HG02885 (cell line): Measurements from ENCODE around the gene DGUOK.
"Not testable (repeated sequence)": the region's sequence is repeated elsewhere in the genome, so short reads cannot be mapped to it uniquely, and the experiment has no call there.

Experiments
- ATAC-seq: cut with Tn5 transposase; IDR thresholded peaks from one replicate; pipeline ENCODE4 v1.9.1; 2021; ENCODE audit warnings: mild to moderate bottlenecking; ENCODE audit not compliant: unreplicated experiment, poor library complexity

Gene DGUOK

DNA sequence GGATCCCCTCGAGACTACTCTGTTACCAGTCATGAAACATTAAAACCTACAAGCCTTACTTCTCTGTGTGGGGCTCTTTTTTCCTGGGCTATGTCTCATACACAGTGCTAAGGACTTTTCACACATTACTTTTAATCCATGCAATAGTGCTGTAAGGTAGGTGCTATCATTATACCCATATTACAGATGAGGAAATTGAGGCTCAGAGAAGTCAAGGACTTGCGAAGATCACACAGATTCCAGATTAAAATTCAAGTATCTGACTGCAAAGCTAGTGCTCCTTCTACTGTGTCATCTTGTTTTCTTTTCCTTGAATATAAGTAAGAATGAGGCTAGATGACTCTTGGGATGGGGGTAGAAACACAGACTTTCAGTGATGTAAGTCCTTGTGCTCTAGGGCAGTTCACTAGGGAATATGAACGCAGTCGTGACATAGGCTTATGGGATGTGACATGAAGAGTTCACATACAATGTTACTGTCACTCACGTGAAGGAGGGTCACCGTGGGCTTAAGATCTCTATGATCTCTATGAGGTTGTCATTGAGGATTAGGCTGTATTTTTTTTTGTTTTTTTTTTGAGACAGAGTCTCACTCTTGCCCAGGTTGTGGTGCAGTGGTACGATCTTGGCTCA, 7.0 kb upstream of the DGUOK start:
- no peak for ATAC-seq

- no peak for ATAC-seq
Measured at GRCh38 chr2:73920577-73921545, 5.8 kb upstream of the DGUOK start.

- no peak for ATAC-seq
Measured at GRCh38 chr2:73921581-73921980, 5.1 kb upstream of the DGUOK start.

- no peak for ATAC-seq
Measured at GRCh38 chr2:73922681-73923080, 4.0 kb upstream of the DGUOK start.

- ATAC-seq, result no peak
Measured at GRCh38 chr2:73925033-73925704, 1.5 kb upstream of the DGUOK start.

DNA sequence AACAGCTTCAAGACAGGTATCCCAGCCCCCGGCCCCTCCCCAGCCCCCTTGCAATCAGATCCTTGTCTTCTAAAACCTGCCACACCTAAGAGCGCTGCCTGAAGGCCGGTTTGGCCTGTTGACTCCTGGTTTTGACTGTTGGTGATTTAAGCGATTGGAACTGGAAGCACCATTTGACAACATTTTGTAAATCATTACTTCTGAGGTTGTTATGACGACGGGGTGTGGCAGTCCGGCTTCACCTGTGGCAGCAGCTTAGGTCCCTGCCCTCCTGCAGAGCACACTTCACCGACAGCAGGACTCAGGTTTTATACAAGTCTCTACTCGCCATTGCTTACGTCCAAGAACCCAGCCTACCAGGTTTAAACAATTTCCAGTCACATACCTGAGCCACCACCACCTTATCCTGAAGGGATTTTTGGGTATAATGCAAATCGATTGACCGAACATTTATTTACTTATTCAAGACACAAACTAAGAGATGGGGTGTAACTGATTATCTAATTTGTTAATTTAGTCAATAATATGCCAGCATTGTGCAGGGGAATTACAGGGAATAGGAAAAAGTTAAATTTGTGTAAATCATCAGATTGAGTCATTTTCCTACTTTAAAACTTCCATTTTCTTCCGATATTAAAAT, 707 bp upstream of the DGUOK start:
- no peak for ATAC-seq

DNA sequence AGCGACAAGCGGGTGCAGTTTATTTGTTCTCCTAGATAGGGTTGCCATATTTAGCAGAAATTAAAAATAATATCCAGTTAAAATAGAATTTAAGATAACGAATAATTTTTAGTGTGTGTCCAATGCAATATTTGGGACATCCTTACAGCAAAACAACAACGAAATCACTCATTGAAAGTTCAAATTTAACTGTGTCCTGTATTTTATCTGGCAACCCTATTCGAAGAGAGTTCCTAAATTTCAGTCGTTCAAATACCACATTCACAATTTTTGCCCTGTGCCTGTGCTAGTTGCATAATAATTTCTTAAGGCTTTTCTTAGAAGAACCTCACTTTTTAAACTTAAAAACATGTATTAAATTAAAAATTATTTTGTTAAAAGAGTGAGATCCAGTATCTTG, 664 bp downstream of the DGUOK start:
- no peak for ATAC-seq

GRCh38 chr2:73928963-73929347, 2.3 kb downstream of the DGUOK start:
- no peak for ATAC-seq

DNA sequence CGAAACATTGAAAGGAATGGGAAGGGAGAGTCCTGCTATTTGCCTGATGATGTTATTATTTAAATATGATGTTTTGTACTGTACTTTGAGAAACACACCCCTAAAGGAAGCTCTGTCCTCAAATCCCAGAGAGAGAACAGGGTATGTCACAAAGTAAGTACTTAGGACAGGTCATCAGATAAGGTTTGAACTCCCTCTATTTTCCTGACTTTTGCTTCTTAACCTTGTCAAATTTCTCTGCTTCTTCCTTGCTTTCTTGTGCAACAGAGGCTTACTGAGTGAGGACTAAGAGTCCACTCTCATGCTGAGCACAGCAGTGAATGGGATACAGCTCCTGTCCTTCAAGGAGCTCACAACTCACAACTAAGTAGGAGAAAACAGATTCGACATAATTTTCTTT, 3.7 kb downstream of the DGUOK start:
- no peak for ATAC-seq

GRCh38 chr2:73931531-73932500, 5.1 kb downstream of the DGUOK start:
- no peak for ATAC-seq

GRCh38 chr2:73933194-73933593, 6.5 kb downstream of the DGUOK start:
- ATAC-seq, result no peak

DNA sequence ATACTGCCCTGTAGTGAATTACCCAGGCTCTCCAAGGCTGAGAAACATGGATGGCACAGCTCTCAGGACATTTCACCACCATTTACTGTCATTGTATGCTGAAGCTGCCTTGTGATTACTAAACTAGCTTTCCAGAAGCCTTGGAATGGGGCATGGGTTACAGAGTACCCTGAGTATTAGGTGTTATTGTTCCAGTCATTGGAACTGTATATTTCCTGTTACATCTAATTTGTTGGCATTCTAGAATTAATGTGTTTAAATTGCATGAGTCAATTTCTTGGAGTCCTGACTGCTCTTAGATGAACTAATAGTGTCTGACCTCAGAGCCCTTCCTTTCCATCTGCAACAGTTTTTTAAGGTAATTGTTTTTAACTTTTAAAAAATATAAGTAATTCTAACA, 9.0 kb downstream of the DGUOK start:
- ATAC-seq, result no peak

GRCh38 chr2:73937103-73937885, 10.6 kb downstream of the DGUOK start:
- no peak for ATAC-seq

GRCh38 chr2:73937899-73938298, 11.2 kb downstream of the DGUOK start:
- ATAC-seq, result no peak

DNA sequence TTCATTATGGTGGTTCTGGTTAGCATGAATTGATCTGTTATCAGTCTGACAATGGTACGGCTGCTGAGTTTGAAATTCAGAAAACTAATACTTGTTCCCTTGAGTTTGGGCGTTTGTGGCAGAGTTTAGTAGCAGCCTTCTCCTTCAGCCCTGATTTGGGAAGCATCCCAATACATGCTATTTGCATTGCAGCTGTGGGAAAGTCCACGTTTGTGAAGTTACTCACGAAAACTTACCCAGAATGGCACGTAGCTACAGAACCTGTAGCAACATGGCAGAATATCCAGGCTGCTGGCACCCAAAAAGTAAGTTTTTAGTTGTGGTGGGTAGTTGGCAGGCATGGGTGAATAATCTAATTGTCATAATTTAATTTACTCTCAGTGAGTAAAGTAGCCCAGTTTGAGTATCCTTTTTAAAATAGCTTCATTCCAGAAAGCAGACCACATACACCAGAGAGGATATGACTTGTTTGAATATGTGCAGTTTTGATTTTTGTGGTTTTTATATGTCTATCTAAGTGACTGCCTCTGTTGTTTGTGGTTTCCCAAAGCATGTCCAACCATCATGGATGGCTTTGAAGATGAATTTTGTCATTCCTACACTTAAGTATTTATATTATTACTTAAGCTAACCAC, 12.2 kb downstream of the DGUOK start:
- ATAC-seq, result no peak

GRCh38 chr2:73939419-73939818, 12.7 kb downstream of the DGUOK start:
- no peak for ATAC-seq

DNA sequence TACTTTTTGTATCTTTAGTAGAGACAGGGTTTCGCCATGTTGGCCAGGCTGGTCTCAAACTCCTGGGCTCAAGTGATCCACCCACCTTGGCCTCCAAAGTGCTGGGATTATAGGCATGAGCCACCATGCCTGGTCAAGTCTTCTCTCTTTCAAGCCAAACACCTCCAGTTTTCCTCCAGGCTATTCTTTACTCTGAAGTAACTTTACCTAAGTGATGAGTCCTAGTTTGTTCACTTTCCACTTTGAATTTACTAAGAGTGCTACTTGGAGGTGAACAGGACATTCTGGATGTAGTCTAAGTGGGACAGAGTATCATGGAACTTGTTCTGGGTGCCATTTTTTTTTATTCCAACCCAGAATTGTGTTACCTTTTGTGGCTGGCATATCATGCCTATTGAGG, 13.4 kb downstream of the DGUOK start:
- ATAC-seq, result not testable (repeated sequence)

DNA sequence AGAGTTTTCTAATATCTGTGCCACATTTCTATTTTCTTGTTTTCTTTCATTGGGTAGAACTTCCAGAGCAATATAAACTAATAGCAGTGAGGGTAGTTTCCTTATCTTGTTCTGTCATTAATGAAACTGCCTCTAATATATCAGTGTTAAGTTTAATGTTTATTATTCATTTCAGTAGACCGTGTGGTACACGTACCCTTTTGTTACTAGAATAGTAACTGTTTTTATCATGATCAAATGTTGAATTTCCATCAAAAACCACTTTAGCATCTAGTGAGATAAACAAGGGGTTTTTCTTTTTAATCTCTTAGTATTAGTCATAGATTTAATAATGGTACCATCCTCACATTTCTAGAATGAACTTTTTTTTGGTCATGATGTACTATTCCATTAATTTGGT, 16.0 kb downstream of the DGUOK start:
- ATAC-seq, result no peak
